ENCODE measurements around the gene PIK3CD. TPM values are rescaled to one million over a fixed set of nuclear protein-coding genes. Genes with fewer than 3 reads are reported as not detected.
"Not testable (repeated sequence)": the region's sequence is repeated elsewhere in the genome, so short reads cannot be mapped to it uniquely, and the experiment has no call there.

PIK3CD gene
- total and polyA plus RNA-seq, 2 donors (not counting 3 experiments of a cell fraction or from before 2014, with no cell fraction given), result 3.5 to 5.2 TPM

GRCh38 chr1:9625030-9625429 lies 26.5 kb upstream of the PIK3CD start:
- CTCF ChIA-PET, result interaction anchor here (1.4 to 4.1 kb wide), 2 partner anchors 8 to 62 kb away, joined by 4 to 19 read pairs; no protein-coding TSS in a partner anchor
- H3K9ac ChIP-seq (replicated peaks; ENCODE audit: extremely low read depth, insufficient read depth, low read length); H3K4me1 ChIP-seq (ENCODE audit: control insufficient read depth, extremely low read depth, insufficient read depth, low read length); POLR2A ChIA-PET; H4K20me1 ChIP-seq (replicated peaks; ENCODE audit: control insufficient read depth, extremely low read depth, insufficient read depth, low read length); H3K9me3 ChIP-seq (replicated peaks; ENCODE audit: control insufficient read depth, insufficient read depth, low read length); H3K4me3 ChIP-seq (replicated peaks in 1 of 3; ENCODE audit: insufficient read depth in 1 of 3, low read depth in 1 of 3, low read length in 3 of 3); BruUV-seq (replicated peaks); dilution Hi-C loops (cut with MboI; ENCODE audit: extremely low pct_ligation_motif_present, low sequenced_read_pairs); H3K27me3 ChIP-seq (ENCODE audit: control insufficient read depth in 2 of 2, insufficient read depth in 2 of 2, low read length in 2 of 2); H3K27ac ChIP-seq (ENCODE audit: insufficient read depth, low read depth, low read length); DNase-seq (ENCODE audit: low read depth, low spot score); H3K36me3 ChIP-seq (ENCODE audit: control insufficient read depth in 2 of 2, extremely low read depth in 1 of 2, insufficient read depth in 2 of 2, low read length in 2 of 2); H3K9me1 ChIP-seq (replicated peaks; ENCODE audit: control insufficient read depth, extremely low read depth, insufficient read depth, low read length); H3K79me2 ChIP-seq (ENCODE audit: control insufficient read depth, insufficient read depth, low read length); H3K4me2 ChIP-seq (ENCODE audit: insufficient read depth, low read length); H2AFZ ChIP-seq (ENCODE audit: low read depth, low read length); FAIRE-seq: not testable (repeated sequence)
- intact Hi-C loops (cut with micrococcal nuclease), result loop anchor here (10.0 kb wide), 1 partner anchor 800 kb away; no protein-coding TSS in a partner anchor

- dilution Hi-C loops (cut with MboI; ENCODE audit: extremely low pct_ligation_motif_present, low sequenced_read_pairs) (no loop called here), intact Hi-C loops (cut with micrococcal nuclease) (loop anchor here (10.0 kb wide), 1 partner anchor 799 kb away; no protein-coding TSS in a partner anchor)
- Histone ChIP-seq H3K9me3 (replicated peaks; ENCODE audit: control insufficient read depth, insufficient read depth, low read length) (no peaks in the 10 kb centered on the region), H2AFZ (ENCODE audit: low read depth, low read length) (no peak overlapping the region), H3K27me3 (ENCODE audit: control insufficient read depth in 2 of 2, insufficient read depth in 2 of 2, low read length in 2 of 2) (no peaks in the 10 kb centered on the region), H3K4me3 (replicated peaks in 1 of 3; ENCODE audit: insufficient read depth in 1 of 3, low read depth in 1 of 3, low read length in 3 of 3) (no peak overlapping the region), H3K9ac (replicated peaks; ENCODE audit: extremely low read depth, insufficient read depth, low read length) (no peak overlapping the region), H3K4me2 (ENCODE audit: insufficient read depth, low read length) (no peak overlapping the region), H4K20me1 (replicated peaks; ENCODE audit: control insufficient read depth, extremely low read depth, insufficient read depth, low read length) (no peaks in the 10 kb centered on the region), H3K4me1 (ENCODE audit: control insufficient read depth, extremely low read depth, insufficient read depth, low read length) (no peaks in the 10 kb centered on the region), H3K79me2 (ENCODE audit: control insufficient read depth, insufficient read depth, low read length) (no peaks in the 10 kb centered on the region), H3K27ac (ENCODE audit: insufficient read depth, low read depth, low read length) (no peak overlapping the region), H3K36me3 (ENCODE audit: control insufficient read depth in 2 of 2, extremely low read depth in 1 of 2, insufficient read depth in 2 of 2, low read length in 2 of 2) (no peaks in the 10 kb centered on the region), H3K9me1 (replicated peaks; ENCODE audit: control insufficient read depth, extremely low read depth, insufficient read depth, low read length) (no peaks in the 10 kb centered on the region)
- POLR2A ChIA-PET, result no interaction called here
- FAIRE-seq (no peak), DNase-seq (ENCODE audit: low read depth, low spot score) (no peak)
- CTCF ChIA-PET, result interaction anchor here (0.5 to 4.1 kb wide), 16 partner anchors 9 to 584 kb away, joined by 3 to 19 read pairs (median 3); partner anchors contain the start of genes KIF1B, LZIC and NMNAT1
- no TSS peak for BruUV-seq (replicated peaks)
- TF ChIP-seq POLR2AphosphoS5 (IDR thresholded peaks at IDR 0.05; ENCODE audit: insufficient read depth, low read depth, low read length) (no peak), CTCF (IDR thresholded peaks at IDR 0.05; ENCODE audit: extremely low read depth in 1 of 2, insufficient read depth in 1 of 2, low read depth in 1 of 2, low read length in 2 of 2) (no peak), POLR2A (IDR thresholded peaks at IDR 0.05; ENCODE audit: low read depth, low read length) (no peak), JUN (IDR thresholded peaks at IDR 0.05; ENCODE audit: borderline replicate concordance, insufficient read depth, insufficient read length, low read depth) (no peak), EZH2 (IDR thresholded peaks at IDR 0.05; ENCODE audit: borderline replicate concordance, low read depth, low read length, severe bottlenecking) (no peak), MAX (IDR thresholded peaks at IDR 0.05; ENCODE audit: insufficient read depth, insufficient read length) (no peak), MYC (IDR thresholded peaks at IDR 0.05; ENCODE audit: low read depth, low read length) (no peak), FOS (IDR thresholded peaks at IDR 0.05; ENCODE audit: borderline replicate concordance, insufficient read depth, low read length) (no peak), GATA2 (IDR thresholded peaks at IDR 0.05; ENCODE audit: insufficient read depth, insufficient read length, low read depth, low read length) (no peak)
Measured at GRCh38 chr1:9626201-9626608, 25.3 kb upstream of the PIK3CD start.
